ENCODE data around the gene BMPR1B.
A peak's percentile ranks its signal among the peaks of the same experiment; 100 is the strongest.

Gene BMPR1B

GRCh38 chr4:95086551-95086950, 328.8 kb downstream of the BMPR1B start:
- no peak for DNase-seq

- DNase-seq, result no peak
Observed at GRCh38 chr4:95087657-95088455, 330.1 kb downstream of the BMPR1B start.

GRCh38 chr4:95091272-95091671, 333.5 kb downstream of the BMPR1B start:
- DNase-seq, result peak in 1 of 56 donors; percentile 1

GRCh38 chr4:95092766-95093165, 335.0 kb downstream of the BMPR1B start:
- no peak for DNase-seq

GRCh38 chr4:95093460-95093859, 335.7 kb downstream of the BMPR1B start:
- DNase-seq, result no peak

GRCh38 chr4:95093936-95094929, 336.5 kb downstream of the BMPR1B start:
- DNase-seq, result no peak

- no peak for DNase-seq
Observed at GRCh38 chr4:95095348-95095974, 337.7 kb downstream of the BMPR1B start.

GRCh38 chr4:95102162-95102790, 344.5 kb downstream of the BMPR1B start:
- DNase-seq, result no peak

GRCh38 chr4:95105112-95105511, 347.4 kb downstream of the BMPR1B start:
- DNase-seq, result no peak

GRCh38 chr4:95105983-95106382, 348.2 kb downstream of the BMPR1B start:
- DNase-seq, result no peak

- no peak for DNase-seq
Observed at GRCh38 chr4:95106408-95106928, 348.7 kb downstream of the BMPR1B start.

GRCh38 chr4:95107004-95107403, 349.2 kb downstream of the BMPR1B start:
- no peak for DNase-seq

- DNase-seq, result no peak
Observed at GRCh38 chr4:95107635-95108034, 349.9 kb downstream of the BMPR1B start.

GRCh38 chr4:95108883-95109421, 351.2 kb downstream of the BMPR1B start:
- DNase-seq, result no peak

- no peak for DNase-seq
Observed at GRCh38 chr4:95114521-95114920, 356.8 kb downstream of the BMPR1B start.

- no peak for DNase-seq
Observed at GRCh38 chr4:95118497-95118896, 360.7 kb downstream of the BMPR1B start.

GRCh38 chr4:95120456-95120855, 362.7 kb downstream of the BMPR1B start:
- no peak for DNase-seq

GRCh38 chr4:95122001-95122400, 364.2 kb downstream of the BMPR1B start:
- no peak for DNase-seq

GRCh38 chr4:95124906-95125504, 367.2 kb downstream of the BMPR1B start:
- peak in 12 of 56 donors; percentile 1 to 39 (median 8) for DNase-seq

GRCh38 chr4:95129031-95129430, 371.3 kb downstream of the BMPR1B start:
- no peak for DNase-seq

All from amygdala (tissue), 56 donors.